Muscle layer of duodenum (tissue), 2 donors: ENCODE results near the gene WFDC6.

Source experiments
- H3K27ac ChIP-seq: one replicate; pipeline ENCODE4 v1.7.0; 2013; ENCODE audit warnings: mild to moderate bottlenecking, low read length
- H3K27me3 ChIP-seq: one replicate; pipeline ENCODE4 v1.7.0; 2013; ENCODE audit warnings: low read depth, mild to moderate bottlenecking, control low read depth, low read length
- H3K36me3 ChIP-seq, 2 donors: one replicate each; pipeline ENCODE4 v1.7.0; 2013; ENCODE audit warnings: low read length in 2 of 2, control low read depth in 1 of 2, mild to moderate bottlenecking in 1 of 2; ENCODE audit not compliant: insufficient read depth in 2 of 2, control insufficient read depth in 1 of 2
- H3K4me1 ChIP-seq, 2 donors: one replicate each; pipeline ENCODE4 v1.7.0; 2013; ENCODE audit warnings: low read length in 2 of 2, mild to moderate bottlenecking in 2 of 2, control low read depth in 1 of 2, moderate library complexity in 1 of 2; ENCODE audit not compliant: insufficient read depth in 2 of 2, control insufficient read depth in 1 of 2
- H3K4me3 ChIP-seq, 2 donors: one replicate each; pipeline ENCODE4 v1.7.0; 2013; ENCODE audit warnings: low read length in 2 of 2, low read depth in 1 of 2, mild to moderate bottlenecking in 1 of 2
- H3K9me3 ChIP-seq, 2 donors: one replicate each; pipeline ENCODE4 v1.7.0; 2013; ENCODE audit warnings: low read length in 2 of 2, control low read depth in 1 of 2, mild to moderate bottlenecking in 1 of 2; ENCODE audit not compliant: control insufficient read depth in 1 of 2
- donor health status: healthy.

WFDC6 gene

DNA sequence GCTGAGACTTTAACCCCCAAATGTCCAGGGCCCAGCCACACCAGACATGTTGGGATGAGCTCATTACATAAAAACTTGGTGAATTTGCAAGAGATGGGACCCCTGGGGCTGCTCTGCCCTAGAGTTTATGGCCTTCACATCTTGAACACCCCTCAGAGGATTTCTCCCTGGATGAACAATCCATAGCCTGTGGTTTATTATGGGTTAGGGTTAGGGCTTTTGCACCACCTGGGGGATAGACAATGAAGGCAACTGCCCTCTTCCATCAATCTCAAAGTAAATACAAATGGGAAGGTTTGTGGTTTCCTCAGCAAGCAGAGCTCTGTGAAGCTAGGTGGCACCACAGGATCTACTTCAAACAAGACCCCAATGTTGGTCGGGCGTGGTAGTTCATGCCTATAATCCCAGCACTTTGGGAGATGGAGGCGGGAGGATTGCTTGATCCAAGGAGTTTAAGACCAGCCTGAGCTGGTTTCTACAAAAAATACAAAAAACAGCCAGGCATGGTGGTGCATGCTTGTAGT, 41.2 kb downstream of the WFDC6 start:
- H3K36me3 ChIP-seq = no peaks in the 10 kb centered on the region
- no peaks in the 10 kb centered on the region for H3K9me3 ChIP-seq
- no peaks in the 10 kb centered on the region for H3K4me1 ChIP-seq
- no peaks in the 10 kb centered on the region for H3K27me3 ChIP-seq
- no peak overlapping the region for H3K27ac ChIP-seq
- no peak overlapping the region for H3K4me3 ChIP-seq

GRCh38 chr20:45496166-45496565, 43.1 kb downstream of the WFDC6 start:
- no peaks in the 10 kb centered on the region for H3K27me3 ChIP-seq
- no peaks in the 10 kb centered on the region for H3K4me1 ChIP-seq
- H3K27ac ChIP-seq = no peak overlapping the region
- no peaks in the 10 kb centered on the region for H3K36me3 ChIP-seq
- H3K9me3 ChIP-seq = no peaks in the 10 kb centered on the region
- no peak overlapping the region for H3K4me3 ChIP-seq

DNA sequence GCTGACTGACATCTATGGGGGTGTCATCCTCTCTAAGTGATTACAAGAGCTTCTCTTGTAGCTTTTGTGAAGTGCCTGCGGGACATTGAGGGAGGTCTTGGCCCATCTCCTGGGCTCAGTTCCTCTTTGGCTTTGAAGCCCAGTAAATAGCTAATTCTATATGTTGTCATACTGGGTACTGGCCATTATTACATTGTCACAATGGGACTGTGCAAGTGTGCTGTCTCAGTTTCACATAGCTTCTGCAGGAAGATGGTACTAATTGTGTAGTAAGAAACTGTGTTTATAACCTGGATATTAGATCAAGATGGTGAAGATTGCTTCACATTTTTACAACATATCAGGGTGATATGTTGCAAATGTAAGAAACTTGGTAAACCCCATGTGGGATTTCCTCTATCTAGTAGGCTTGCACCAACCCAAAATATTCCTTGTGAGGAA, 43.8 kb downstream of the WFDC6 start:
- H3K27me3 ChIP-seq = no peaks in the 10 kb centered on the region
- H3K4me3 ChIP-seq = no peak overlapping the region
- H3K9me3 ChIP-seq = no peaks in the 10 kb centered on the region
- H3K4me1 ChIP-seq = no peaks in the 10 kb centered on the region
- no peaks in the 10 kb centered on the region for H3K36me3 ChIP-seq
- no peak overlapping the region for H3K27ac ChIP-seq

DNA sequence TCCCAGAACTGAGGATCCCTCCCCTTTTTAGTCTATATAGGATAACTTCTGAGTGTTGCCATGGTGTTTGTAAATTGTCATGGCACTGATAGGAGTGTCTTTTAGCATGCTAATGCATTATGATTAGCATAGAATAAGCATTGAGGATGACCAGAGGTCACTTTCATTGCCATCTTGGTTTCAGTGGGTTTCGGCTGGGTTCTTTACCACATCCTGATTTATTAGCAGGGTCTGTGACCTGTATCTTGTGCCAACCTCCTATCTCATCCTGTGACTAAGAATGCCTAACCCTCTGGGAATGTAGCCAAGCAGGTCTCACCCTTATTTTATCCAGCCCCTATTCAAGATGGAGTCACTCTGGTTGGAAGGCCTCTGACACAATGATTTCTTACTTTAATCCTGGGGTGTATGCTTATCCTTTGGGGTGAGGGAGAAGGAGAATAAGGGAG, 50.2 kb downstream of the WFDC6 start:
- H3K36me3 ChIP-seq = no peaks in the 10 kb centered on the region
- no peaks in the 10 kb centered on the region for H3K9me3 ChIP-seq
- no peak overlapping the region for H3K27ac ChIP-seq
- no peaks in the 10 kb centered on the region for H3K4me1 ChIP-seq
- no peak overlapping the region for H3K4me3 ChIP-seq
- peaks cover 18% of the 10 kb centered on the region for H3K27me3 ChIP-seq

DNA sequence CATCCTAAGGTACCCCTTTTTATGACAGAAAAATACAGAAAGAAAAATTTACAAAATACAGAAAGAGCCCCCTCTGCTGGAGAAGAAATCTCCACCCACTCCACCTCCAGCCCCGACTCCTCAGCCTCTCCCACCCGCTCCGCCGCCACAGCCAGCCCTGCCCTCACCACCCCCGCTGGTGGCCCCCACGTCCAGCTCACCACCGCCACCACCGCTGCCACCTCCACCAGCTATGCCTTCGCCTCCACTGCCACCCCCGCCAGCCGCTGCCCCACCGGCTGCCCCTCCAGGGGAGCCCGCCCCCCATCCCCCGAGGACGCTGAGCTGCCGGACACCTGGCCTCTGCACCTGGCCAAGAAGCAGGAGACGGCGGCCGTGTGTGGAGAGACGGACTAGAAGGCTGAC, 52.0 kb downstream of the WFDC6 start:
- peaks cover 18% of the 10 kb centered on the region for H3K27me3 ChIP-seq
- H3K4me1 ChIP-seq = no peaks in the 10 kb centered on the region
- H3K36me3 ChIP-seq = no peaks in the 10 kb centered on the region
- no peak overlapping the region for H3K27ac ChIP-seq
- H3K4me3 ChIP-seq = no peak overlapping the region
- H3K9me3 ChIP-seq = no peaks in the 10 kb centered on the region

DNA sequence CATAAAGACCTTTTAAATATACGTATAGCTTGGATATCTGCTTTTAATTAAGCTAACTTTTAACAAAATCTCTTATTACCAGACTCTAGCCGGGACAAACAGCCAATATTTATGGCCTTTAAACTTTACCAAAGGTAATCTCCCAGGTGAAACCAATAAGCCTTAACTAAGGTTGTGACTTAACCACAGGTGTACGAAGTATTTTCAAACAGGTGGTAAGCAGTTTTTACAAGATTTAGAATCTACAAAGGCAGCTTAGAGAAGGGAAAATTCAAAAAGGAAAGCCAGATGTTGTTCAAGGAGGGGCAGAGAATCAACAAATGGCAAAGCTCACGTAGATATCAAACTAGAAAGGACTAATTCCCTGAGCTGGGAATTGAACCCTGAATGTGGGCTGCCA, 53.9 kb downstream of the WFDC6 start:
- no peaks in the 10 kb centered on the region for H3K9me3 ChIP-seq

GRCh38 chr20:45484676-45485075, 54.6 kb downstream of the WFDC6 start:
- no peak overlapping the region for H3K27ac ChIP-seq
- H3K4me3 ChIP-seq = no peak overlapping the region
- no peaks in the 10 kb centered on the region for H3K36me3 ChIP-seq
- H3K4me1 ChIP-seq = no peaks in the 10 kb centered on the region
- no peaks in the 10 kb centered on the region for H3K9me3 ChIP-seq
- peaks cover 18% of the 10 kb centered on the region for H3K27me3 ChIP-seq

More for the DNA sequence above, 53.9 kb downstream of the WFDC6 start:
- Histone ChIP-seq H3K36me3 (no peaks in the 10 kb centered on the region), H3K4me1 (no peaks in the 10 kb centered on the region), H3K27me3 (peaks cover 18% of the 10 kb centered on the region), H3K4me3 (no peak overlapping the region), H3K27ac (no peak overlapping the region)
